GM21825 (cell line): Measurements from ENCODE around the gene PRKAR2A.
"Not testable (repeated sequence)": the region's sequence is repeated elsewhere in the genome, so short reads cannot be mapped to it uniquely, and the experiment has no call there.

Experiments used
- ATAC-seq: cut with Tn5 transposase; IDR thresholded peaks from one replicate; pipeline ENCODE4 v1.9.1; 2021; ENCODE audit warnings: mild to moderate bottlenecking, moderate library complexity; ENCODE audit not compliant: unreplicated experiment

PRKAR2A gene

GRCh38 chr3:48837163-48837562 is 10.5 kb downstream of the PRKAR2A start:
- no peak for ATAC-seq

GRCh38 chr3:48835650-48836366 is 11.9 kb downstream of the PRKAR2A start:
- no peak for ATAC-seq

GRCh38 chr3:48832684-48833083 is 15.0 kb downstream of the PRKAR2A start:
- no peak for ATAC-seq

GRCh38 chr3:48830715-48831114 is 17.0 kb downstream of the PRKAR2A start:
- ATAC-seq = no peak

GRCh38 chr3:48829525-48829924 is 18.1 kb downstream of the PRKAR2A start:
- not testable (repeated sequence) for ATAC-seq

GRCh38 chr3:48827874-48828273 is 19.8 kb downstream of the PRKAR2A start:
- ATAC-seq = not testable (repeated sequence)

GRCh38 chr3:48826451-48826850 is 21.2 kb downstream of the PRKAR2A start:
- no peak for ATAC-seq

- ATAC-seq = no peak
Observed at GRCh38 chr3:48820612-48821324, 26.9 kb downstream of the PRKAR2A start.

GRCh38 chr3:48819234-48820221 is 28.1 kb downstream of the PRKAR2A start:
- no peak for ATAC-seq

- no peak for ATAC-seq
Observed at GRCh38 chr3:48811524-48811923, 36.1 kb downstream of the PRKAR2A start.

GRCh38 chr3:48804930-48805329 is 42.7 kb downstream of the PRKAR2A start:
- no peak for ATAC-seq

- not testable (repeated sequence) for ATAC-seq
Observed at GRCh38 chr3:48800831-48801230, 46.8 kb downstream of the PRKAR2A start.

GRCh38 chr3:48798998-48799397 is 48.7 kb downstream of the PRKAR2A start:
- no peak for ATAC-seq

- no peak for ATAC-seq
Observed at GRCh38 chr3:48797626-48798025, 50.0 kb downstream of the PRKAR2A start.

- ATAC-seq = no peak
Observed at GRCh38 chr3:48795997-48796732, 51.5 kb downstream of the PRKAR2A start.

- not testable (repeated sequence) for ATAC-seq
Observed at GRCh38 chr3:48793484-48793883, 54.2 kb downstream of the PRKAR2A start.

- ATAC-seq = no peak
Observed at GRCh38 chr3:48789665-48790064, 58.0 kb downstream of the PRKAR2A start.

- no peak for ATAC-seq
Observed at GRCh38 chr3:48788544-48789162, 59.0 kb downstream of the PRKAR2A start.

- ATAC-seq = no peak
Observed at GRCh38 chr3:48784426-48785120, 63.1 kb downstream of the PRKAR2A start.
